WERI-Rb-1 (cell line): Measurements from ENCODE around the gene RAD50.
"Not testable (repeated sequence)": the region's sequence is repeated elsewhere in the genome, so short reads cannot be mapped to it uniquely, and the experiment has no call there.

Source experiments
- DNase-seq: peaks from one replicate; pipeline ENCODE4 v3.0.0-alpha.2; 2020
- H3K27ac ChIP-seq: fragments of 250-450 bp; sonication (Bioruptor Pico); 2 replicates; pipeline ENCODE4 v1.5.1; 2020; ENCODE audit warnings: mild to moderate bottlenecking, moderate library complexity
- H3K27me3 ChIP-seq: fragments of 250-450 bp; sonication (Bioruptor Pico); 2 replicates; pipeline ENCODE4 v1.5.1; 2021; ENCODE audit warnings: mild to moderate bottlenecking, low read depth, moderate library complexity; ENCODE audit not compliant: insufficient read depth, severe bottlenecking
- H3K36me3 ChIP-seq: fragments of 250-450 bp; sonication (Bioruptor Pico); 2 replicates; pipeline ENCODE4 v1.5.1; 2020; ENCODE audit warnings: mild to moderate bottlenecking, moderate library complexity
- H3K4me3 ChIP-seq: 2 replicates; pipeline ENCODE4 v1.5.1; 2011; ENCODE audit warnings: low read depth, mild to moderate bottlenecking, control low read depth, low read length
- H3K9me3 ChIP-seq: fragments of 250-450 bp; sonication (Bioruptor Pico); 2 replicates; pipeline ENCODE4 v1.5.1; 2021; ENCODE audit warnings: mild to moderate bottlenecking, moderate library complexity; ENCODE audit not compliant: severe bottlenecking
- CTCF ChIP-seq: IDR thresholded peaks from 2 replicates; pipeline ENCODE4 v1.5.1; 2011; ENCODE audit warnings: low read depth, mild to moderate bottlenecking, control low read depth, inconsistent platforms, low read length

RAD50 gene

DNA sequence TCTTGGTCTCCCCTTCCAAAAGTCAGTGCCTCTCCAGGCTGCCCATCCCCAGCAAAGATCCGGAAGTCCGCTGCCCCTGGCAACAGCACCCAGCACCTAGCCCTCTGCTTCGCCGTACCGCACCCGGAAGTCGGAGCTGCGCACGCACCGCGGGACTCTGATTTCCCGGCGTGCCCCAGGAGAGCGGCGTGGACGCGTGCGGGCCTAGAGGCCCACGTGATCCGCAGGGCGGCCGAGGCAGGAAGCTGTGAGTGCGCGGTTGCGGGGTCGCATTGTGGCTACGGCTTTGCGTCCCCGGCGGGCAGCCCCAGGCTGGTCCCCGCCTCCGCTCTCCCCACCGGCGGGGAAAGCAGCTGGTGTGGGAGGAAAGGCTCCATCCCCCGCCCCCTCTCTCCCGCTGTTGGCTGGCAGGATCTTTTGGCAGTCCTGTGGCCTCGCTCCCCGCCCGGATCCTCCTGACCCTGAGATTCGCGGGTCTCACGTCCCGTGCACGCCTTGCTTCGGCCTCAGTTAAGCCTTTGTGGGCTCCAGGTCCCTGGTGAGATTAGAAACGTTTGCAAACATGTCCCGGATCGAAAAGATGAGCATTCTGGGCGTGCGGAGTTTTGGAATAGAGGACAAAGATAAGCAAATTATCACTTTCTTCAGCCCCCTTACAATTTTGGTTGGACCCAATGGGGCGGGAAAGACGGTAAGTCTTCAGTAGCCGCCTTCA lies at the start of gene RAD50:
RAD50 (plus strand) TSS at position 215 of the 715 bp plus-strand sequence; CDS start at position 563, 348 bp downstream.
- Histone ChIP-seq H3K36me3 (peaks cover 25% of the 10 kb centered on the region), H3K27ac (peak within 1 kb of the TSS; percentile 81), H3K9me3 (no peaks in the 10 kb centered on the region), H3K27me3 (no peaks in the 10 kb centered on the region), H3K4me3 (peak within 1 kb of the TSS; percentile 65)
- TF ChIP-seq CTCF: no peak
- peak; percentile 95 for DNase-seq

- DNase-seq: no peak
- TF ChIP-seq CTCF: no peak
These were observed 46.7 kb upstream of the RAD50 start for GRCh38 chr5:132510076-132510475.

GRCh38 chr5:132513618-132514336 lies 43.0 kb upstream of the RAD50 start:
- DNase-seq, H3K27me3 ChIP-seq, H3K4me3 ChIP-seq, H3K36me3 ChIP-seq, H3K9me3 ChIP-seq, H3K27ac ChIP-seq: not testable (repeated sequence)

More at GRCh38 chr5:132510076-132510475, 46.7 kb upstream of the RAD50 start:
- H3K27ac ChIP-seq: no peak overlapping the region
- no peak overlapping the region for H3K4me3 ChIP-seq
- H3K27me3 ChIP-seq: no peaks in the 10 kb centered on the region
- no peaks in the 10 kb centered on the region for H3K36me3 ChIP-seq
- H3K9me3 ChIP-seq: no peaks in the 10 kb centered on the region

- not testable (repeated sequence) for DNase-seq, H3K27ac ChIP-seq, H3K4me3 ChIP-seq, H3K36me3 ChIP-seq, H3K27me3 ChIP-seq, H3K9me3 ChIP-seq
These were observed 34.7 kb upstream of the RAD50 start for GRCh38 chr5:132522067-132522466.

DNA sequence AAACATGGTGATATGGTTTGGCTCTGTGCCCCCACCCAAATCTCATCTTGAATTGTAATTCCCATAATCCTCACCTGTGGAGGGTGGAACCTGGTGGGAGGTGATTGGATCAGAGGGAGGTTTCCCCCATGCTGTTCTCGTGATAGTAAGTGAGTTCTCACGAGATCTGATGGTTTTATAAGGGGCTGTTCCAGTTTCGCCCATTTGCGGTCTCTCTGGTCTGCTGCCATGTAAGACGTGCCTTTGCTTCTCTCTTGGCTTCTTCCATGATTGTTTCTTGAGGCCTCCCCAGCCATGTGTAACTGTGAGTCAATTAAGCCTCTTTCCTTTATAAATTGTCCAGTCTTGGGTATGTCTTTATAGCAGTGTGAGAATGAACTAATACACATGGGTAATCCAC lies 31.9 kb upstream of the RAD50 start:
- not testable (repeated sequence) for DNase-seq, H3K4me3 ChIP-seq, H3K36me3 ChIP-seq, H3K27ac ChIP-seq, H3K9me3 ChIP-seq, H3K27me3 ChIP-seq

- no peak for DNase-seq
- Histone ChIP-seq H3K27ac (no peak overlapping the region), H3K36me3 (no peaks in the 10 kb centered on the region), H3K27me3 (no peaks in the 10 kb centered on the region), H3K4me3 (no peak overlapping the region), H3K9me3 (peaks cover 3% of the 10 kb centered on the region)
- no peak for TF ChIP-seq CTCF
These were observed 31.5 kb upstream of the RAD50 start for GRCh38 chr5:132525299-132525724.

- no peak overlapping the region for H3K27ac ChIP-seq
- peak; percentile 48 for DNase-seq
- H3K4me3 ChIP-seq: peak overlapping the region; percentile 26
- H3K27me3 ChIP-seq: no peaks in the 10 kb centered on the region
- H3K9me3 ChIP-seq: peaks cover 2% of the 10 kb centered on the region
- peak; percentile 65 for TF ChIP-seq CTCF
- no peaks in the 10 kb centered on the region for H3K36me3 ChIP-seq
These were observed 30.3 kb upstream of the RAD50 start for GRCh38 chr5:132526290-132526973.
